ENCODE measurements around the gene FAM124B. TPM values are rescaled to one million over a fixed set of nuclear protein-coding genes. Genes with fewer than 3 reads are reported as not detected.

Gene FAM124B
- polyA plus RNA-seq, 3 donors, result 1.8 to 2.1 (median 2.0) TPM

GRCh38 chr2:224377751-224378700 is 23.9 kb downstream of the FAM124B start:
- Histone ChIP-seq H4K20me1 (ENCODE audit: insufficient read depth, low read length) (no peaks in the 10 kb centered on the region), H3K36me3 (replicated peaks in 1 of 2; ENCODE audit: control insufficient read depth in 1 of 2, insufficient read depth in 2 of 2, low read length in 2 of 2) (peaks cover 0 to 9% of the 10 kb centered on the region in 2 donors), H3K27me3 (ENCODE audit: control insufficient read depth in 2 of 2, insufficient read depth in 2 of 2, low read length in 2 of 2) (no peaks in the 10 kb centered on the region), H3K27ac (ENCODE audit: low read depth in 1 of 2, low read length in 2 of 2) (peak overlapping the region in 1 of 2 donors; percentile 77), H3K9ac (ENCODE audit: insufficient read depth, low read length, poor library complexity, severe bottlenecking) (no peak overlapping the region), H3K4me2 (replicated peaks; ENCODE audit: extremely low read depth, low read length, poor library complexity, severe bottlenecking) (peak overlapping the region; percentile 79), H2AFZ (ENCODE audit: insufficient read depth, low read depth, low read length, poor library complexity, severe bottlenecking) (peak overlapping the region; percentile 33), H3K4me3 (replicated peaks in 1 of 3; ENCODE audit: low read depth in 2 of 3, low read length in 3 of 3) (peak overlapping the region; percentile 6 to 67 (median 9)), H3K9me3 (replicated peaks in 1 of 2; ENCODE audit: control insufficient read depth in 1 of 2, insufficient read depth in 1 of 2, low read length in 2 of 2) (no peaks in the 10 kb centered on the region), H3K79me2 (ENCODE audit: insufficient read depth, low read length) (no peaks in the 10 kb centered on the region), H3K4me1 (ENCODE audit: control insufficient read depth in 1 of 2, insufficient read depth in 2 of 2, low read length in 2 of 2) (peaks cover 43 to 50% of the 10 kb centered on the region in 2 donors)
- no peaks in the 10 kb centered on the region for H3K9me3 Mint-ChIP-seq
- peak in 1 of 3 donors; percentile 42 for DNase-seq
- peaks cover 64% of the 10 kb centered on the region for H3K4me1 Mint-ChIP-seq
- H3K36me3 Mint-ChIP-seq, result peaks cover 12 to 13% of the 10 kb centered on the region in 2 donors
- peak; percentile 9 for TF ChIP-seq CTCF (IDR thresholded peaks at IDR 0.05)
- intact Hi-C loops (cut with micrococcal nuclease), result no loop called here
- no CpG with 5 or more reads among the region's 6 CpGs for WGBS (ENCODE audit: insufficient coverage)
- H3K27me3 Mint-ChIP-seq (ENCODE audit: low read depth in 3 of 3), result peaks cover 0 to 1% (median 0%) of the 10 kb centered on the region in 3 donors
- H3K4me3 Mint-ChIP-seq, result peak overlapping the region; percentile 32 to 65
- peak overlapping the region in 6 of 7 donors; percentile 20 to 90 (median 78) for H3K27ac Mint-ChIP-seq

GRCh38 chr2:224372641-224373040 is 29.3 kb downstream of the FAM124B start:
- Histone ChIP-seq H3K27ac (ENCODE audit: low read depth in 1 of 2, low read length in 2 of 2) (no peak overlapping the region), H3K4me2 (replicated peaks; ENCODE audit: extremely low read depth, low read length, poor library complexity, severe bottlenecking) (no peak overlapping the region), H3K9me3 (replicated peaks in 1 of 2; ENCODE audit: control insufficient read depth in 1 of 2, insufficient read depth in 1 of 2, low read length in 2 of 2) (no peaks in the 10 kb centered on the region), H3K4me1 (ENCODE audit: control insufficient read depth in 1 of 2, insufficient read depth in 2 of 2, low read length in 2 of 2) (peaks cover 23 to 24% of the 10 kb centered on the region in 2 donors), H4K20me1 (ENCODE audit: insufficient read depth, low read length) (no peaks in the 10 kb centered on the region), H3K79me2 (ENCODE audit: insufficient read depth, low read length) (no peaks in the 10 kb centered on the region), H3K27me3 (ENCODE audit: control insufficient read depth in 2 of 2, insufficient read depth in 2 of 2, low read length in 2 of 2) (no peaks in the 10 kb centered on the region), H3K36me3 (replicated peaks in 1 of 2; ENCODE audit: control insufficient read depth in 1 of 2, insufficient read depth in 2 of 2, low read length in 2 of 2) (no peaks in the 10 kb centered on the region), H2AFZ (ENCODE audit: insufficient read depth, low read depth, low read length, poor library complexity, severe bottlenecking) (no peak overlapping the region), H3K4me3 (replicated peaks in 1 of 3; ENCODE audit: low read depth in 2 of 3, low read length in 3 of 3) (no peak overlapping the region), H3K9ac (ENCODE audit: insufficient read depth, low read length, poor library complexity, severe bottlenecking) (no peak overlapping the region)
- Mint-ChIP-seq H3K4me3 (no peak overlapping the region), H3K27ac (peak overlapping the region in 1 of 7 donors; percentile 82), H3K36me3 (no peaks in the 10 kb centered on the region), H3K4me1 (peaks cover 34% of the 10 kb centered on the region), H3K9me3 (peaks cover 0 to 2% (median 0%) of the 10 kb centered on the region in 7 donors), H3K27me3 (ENCODE audit: low read depth in 3 of 3) (peaks cover 0 to 1% (median 0%) of the 10 kb centered on the region in 3 donors)
- TF ChIP-seq CTCF (IDR thresholded peaks at IDR 0.05), result no peak
- DNase-seq, result no peak
- WGBS (ENCODE audit: insufficient coverage), result 87% methylated on average over 4 of the region's 6 CpGs
- intact Hi-C loops (cut with micrococcal nuclease), result no loop called here
